OCI-LY7 (cell line): ENCODE results near the gene CITED2.

ENCODE experiments used
- EZH2phosphoT487 ChIP-seq: fragments of 200-600 bp; sonication (generic); IDR thresholded peaks from 2 replicates; pipeline ENCODE4 v1.6.1; 2018; ENCODE audit warnings: low read depth, borderline replicate concordance, mild to moderate bottlenecking, mixed run types, antibody characterized with exemption, low read length, moderate library complexity, mixed read lengths
- TF ChIP-seq, protein P1 (sequence below): fragments of 200-600 bp; sonication (generic); conservative IDR thresholded peaks from 2 replicates; pipeline ENCODE4 v1.5.1; 2014; ENCODE audit warnings: mild to moderate bottlenecking, antibody characterized with exemption, low read length, moderate library complexity, mixed read lengths

DNA sequence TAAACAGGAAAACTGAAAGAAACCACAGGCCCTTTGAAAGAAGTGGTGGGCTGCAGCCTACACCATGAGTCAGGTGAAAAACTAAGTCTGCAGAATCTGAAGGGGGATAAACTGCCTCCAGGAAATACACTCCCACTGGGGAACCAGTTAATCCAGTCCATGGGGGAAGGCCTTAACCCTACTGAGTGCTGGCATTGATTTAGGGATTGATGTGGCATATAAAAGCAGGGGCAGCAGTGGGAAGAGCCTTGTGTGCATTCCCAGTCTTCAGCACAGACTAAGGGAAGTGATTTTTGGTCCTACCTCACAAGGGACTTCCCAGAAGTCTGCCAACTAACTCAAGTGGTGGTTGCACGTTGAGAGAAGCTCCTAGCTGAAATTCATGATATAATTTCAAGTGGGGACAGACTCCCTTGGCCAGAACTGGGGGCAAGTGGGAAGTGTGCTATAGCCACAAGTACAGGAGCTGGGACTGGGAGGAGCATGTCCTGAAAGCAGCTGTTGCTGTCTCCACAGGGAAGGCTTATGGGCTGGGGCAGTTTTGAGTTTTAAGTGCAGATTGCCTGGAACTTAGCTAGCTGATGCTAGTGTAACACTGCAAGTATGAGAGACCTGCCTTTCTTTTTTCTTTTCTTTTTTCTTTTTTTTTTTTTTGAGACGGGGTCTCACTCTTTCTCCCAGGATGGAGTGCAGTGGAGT, 31.2 kb downstream of the CITED2 start:
- TF ChIP-seq, protein P1, sequence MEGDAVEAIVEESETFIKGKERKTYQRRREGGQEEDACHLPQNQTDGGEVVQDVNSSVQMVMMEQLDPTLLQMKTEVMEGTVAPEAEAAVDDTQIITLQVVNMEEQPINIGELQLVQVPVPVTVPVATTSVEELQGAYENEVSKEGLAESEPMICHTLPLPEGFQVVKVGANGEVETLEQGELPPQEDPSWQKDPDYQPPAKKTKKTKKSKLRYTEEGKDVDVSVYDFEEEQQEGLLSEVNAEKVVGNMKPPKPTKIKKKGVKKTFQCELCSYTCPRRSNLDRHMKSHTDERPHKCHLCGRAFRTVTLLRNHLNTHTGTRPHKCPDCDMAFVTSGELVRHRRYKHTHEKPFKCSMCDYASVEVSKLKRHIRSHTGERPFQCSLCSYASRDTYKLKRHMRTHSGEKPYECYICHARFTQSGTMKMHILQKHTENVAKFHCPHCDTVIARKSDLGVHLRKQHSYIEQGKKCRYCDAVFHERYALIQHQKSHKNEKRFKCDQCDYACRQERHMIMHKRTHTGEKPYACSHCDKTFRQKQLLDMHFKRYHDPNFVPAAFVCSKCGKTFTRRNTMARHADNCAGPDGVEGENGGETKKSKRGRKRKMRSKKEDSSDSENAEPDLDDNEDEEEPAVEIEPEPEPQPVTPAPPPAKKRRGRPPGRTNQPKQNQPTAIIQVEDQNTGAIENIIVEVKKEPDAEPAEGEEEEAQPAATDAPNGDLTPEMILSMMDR: no peak
- TF ChIP-seq EZH2phosphoT487: no peak
